T-helper 1 cell treated with Interleukin-12 subunit alpha and Interleukin-12 subunit beta and Interleukin-4 antibody, amounts not matched to agents 30 ng/mL and 1 ng/mL, for 36 hours (primary cell): ENCODE results near the gene ROBO3. TPM values are rescaled to one million over a fixed set of nuclear protein-coding genes. Genes with fewer than 3 reads are reported as not detected.

Experiments used
- intact Hi-C: fragments of 100-400 bp; cut with micrococcal nuclease; formaldehyde crosslinking; loops from one replicate; pipeline ENCODE4 v1.15.1; 2024
- total RNA-seq: library from RNA; stranded (reverse); gene quantifications from 2 replicates; pipeline ENCODE4 v1.2.3, GENCODE V29; 2022

ROBO3 gene
- total RNA-seq, 1 donor from 2014 or later = 5.6 TPM

- intact Hi-C loops = no loop called here
Observed at GRCh38 chr11:124841840-124842239, 23.4 kb upstream of the ROBO3 start.

- intact Hi-C loops = no loop called here
Observed at GRCh38 chr11:124842305-124842704, 22.9 kb upstream of the ROBO3 start.

GRCh38 chr11:124843616-124843910 is 21.7 kb upstream of the ROBO3 start:
- intact Hi-C loops = loop anchor here (1.0 kb wide), 1 partner anchor 23 kb away; no protein-coding TSS in a partner anchor

GRCh38 chr11:124844664-124845079 is 20.6 kb upstream of the ROBO3 start:
- intact Hi-C loops = no loop called here

- intact Hi-C loops = no loop called here
Observed at GRCh38 chr11:124846070-124846673, 19.1 kb upstream of the ROBO3 start.

- intact Hi-C loops = no loop called here
Observed at GRCh38 chr11:124859171-124859570, 6.1 kb upstream of the ROBO3 start.

- intact Hi-C loops = no loop called here
Observed at GRCh38 chr11:124861670-124862069, 3.6 kb upstream of the ROBO3 start.

GRCh38 chr11:124863137-124863825 is 2.0 kb upstream of the ROBO3 start:
- intact Hi-C loops = no loop called here

- intact Hi-C loops = no loop called here
Observed at GRCh38 chr11:124863826-124864165, 1.4 kb upstream of the ROBO3 start.

GRCh38 chr11:124864176-124864891 is 898 bp upstream of the ROBO3 start:
- intact Hi-C loops = no loop called here

- intact Hi-C loops = no loop called here
Observed at GRCh38 chr11:124864892-124865180, 396 bp upstream of the ROBO3 start.

GRCh38 chr11:124865902-124866851 is 945 bp downstream of the ROBO3 start:
- intact Hi-C loops = loop anchor here (1.0 to 2.0 kb wide), 3 partner anchors 10 to 299 kb away; partner anchors contain the start of gene PKNOX2

GRCh38 chr11:124867700-124868099 is 2.5 kb downstream of the ROBO3 start:
- intact Hi-C loops = loop anchor here (1.0 to 2.0 kb wide), 4 partner anchors 30 to 297 kb away; partner anchors contain the start of gene PKNOX2

- intact Hi-C loops = no loop called here
Observed at GRCh38 chr11:124868331-124869274, 3.4 kb downstream of the ROBO3 start.

GRCh38 chr11:124869331-124869730 is 4.1 kb downstream of the ROBO3 start:
- intact Hi-C loops = no loop called here

- intact Hi-C loops = no loop called here
Observed at GRCh38 chr11:124869856-124870387, 4.7 kb downstream of the ROBO3 start.

GRCh38 chr11:124870430-124870829 is 5.2 kb downstream of the ROBO3 start:
- intact Hi-C loops = no loop called here

GRCh38 chr11:124872280-124872679 is 7.0 kb downstream of the ROBO3 start:
- intact Hi-C loops = no loop called here

- intact Hi-C loops = no loop called here
Observed at GRCh38 chr11:124872741-124873140, 7.5 kb downstream of the ROBO3 start.

GRCh38 chr11:124873951-124874350 is 8.7 kb downstream of the ROBO3 start:
- intact Hi-C loops = no loop called here
